GM12878 (cell line): ENCODE results near the gene PTPRN2. TPM values are rescaled to one million over a fixed set of nuclear protein-coding genes. Genes with fewer than 3 reads are reported as not detected.

Source experiments
- ATAC-seq: fragments of 200-7000 bp; cut with Tn5 transposase; 3 replicates; pipeline ENCODE4 v1.9.1; 2020; ENCODE audit warnings: mild to moderate bottlenecking, moderate library complexity
- BruUV-seq: library from RNA; stranded (reverse); fragments of 400-500 nt; replicated peaks from 2 replicates; lab custom pipeline; 2021; lab: Mats Ljungman, UMichigan
- CTCF ChIA-PET: fragments of 300-600 bp; sonication (Branson Sonifier 250); formaldehyde crosslinking; extraction: SDS; loops from one replicate; lab custom pipeline; 2021; ENCODE audit warnings: inconsistent platforms; lab: Yijun Ruan, JAX
- POLR2A ChIA-PET: fragments of 350-600 bp; formaldehyde crosslinking; extraction: SDS; loops from one replicate; lab custom pipeline; 2021; ENCODE audit warnings: inconsistent platforms; lab: Charles Lee
- RAD21 ChIA-PET: fragments of 300-600 bp; sonication (Branson Sonifier 250); formaldehyde crosslinking; loops from one replicate; lab custom pipeline; 2023; ENCODE audit warnings: antibody characterized with exemption; ENCODE audit not compliant: unreplicated experiment; lab: Charles Lee
- SMC1A ChIA-PET: fragments of 300-600 bp; sonication (Branson Sonifier 250); formaldehyde crosslinking; loops from one replicate; lab custom pipeline; 2023; ENCODE audit not compliant: unreplicated experiment, uncharacterized antibody; lab: Charles Lee
- DNase-seq: peaks from one replicate; pipeline ENCODE4 v3.0.0-alpha.2; 2011; ENCODE audit warnings: low read depth, low spot score
- FAIRE-seq: peaks from 3 replicates; lab custom pipeline; 2011; peaks lifted over from hg19 to GRCh38; lab: Jason Lieb, UNC
- H2AFZ ChIP-seq: 2 replicates; pipeline ENCODE4 v1.6.0; 2011; ENCODE audit warnings: low read depth, low read length, control low read depth; ENCODE audit not compliant: control insufficient read depth
- H3K27ac ChIP-seq: 2 replicates; pipeline ENCODE4 v1.5.1; 2011; ENCODE audit warnings: control low read depth; ENCODE audit not compliant: control insufficient read depth, insufficient read depth
- H3K27me3 ChIP-seq, 2 experiments: replicated peaks in 1 of 2; 2 replicates each; pipeline versions ENCODE4 v1.6.0 to v1.6.1; 2011; ENCODE audit warnings: low read length in 1 of 2; ENCODE audit not compliant: control insufficient read depth in 2 of 2, insufficient read depth in 2 of 2
- H3K36me3 ChIP-seq, 2 experiments: 2 replicates each; pipeline ENCODE4 v1.5.1; 2011; ENCODE audit warnings: low read length in 1 of 2; ENCODE audit not compliant: control insufficient read depth in 2 of 2, insufficient read depth in 2 of 2
- H3K4me1 ChIP-seq: 2 replicates; pipeline ENCODE4 v1.6.1; 2011; ENCODE audit warnings: mild to moderate bottlenecking, low read length, moderate library complexity, mixed read lengths; ENCODE audit not compliant: control insufficient read depth, insufficient read depth
- H3K4me2 ChIP-seq: 2 replicates; pipeline ENCODE4 v1.6.0; 2011; ENCODE audit warnings: control low read depth; ENCODE audit not compliant: control insufficient read depth, insufficient read depth
- H3K4me3 ChIP-seq: fragments of 200-600 bp; sonication (generic); 2 replicates; pipeline ENCODE4 v1.5.1; 2016
- H3K79me2 ChIP-seq: 2 replicates; pipeline ENCODE4 v1.6.0; 2011; ENCODE audit warnings: low read length; ENCODE audit not compliant: control insufficient read depth, insufficient read depth
- H3K9ac ChIP-seq: 2 replicates; pipeline ENCODE4 v1.8.0; 2011; ENCODE audit warnings: low read length, control low read depth, mixed read lengths; ENCODE audit not compliant: control insufficient read depth, insufficient read depth
- H3K9me3 ChIP-seq: replicated peaks from 3 replicates; pipeline ENCODE4 v1.5.1; 2011; ENCODE audit warnings: mild to moderate bottlenecking, low read length; ENCODE audit not compliant: control insufficient read depth, insufficient read depth
- H4K20me1 ChIP-seq: 2 replicates; pipeline ENCODE4 v1.6.0; 2011; ENCODE audit not compliant: control insufficient read depth, insufficient read depth
- NFYA ChIP-seq: IDR thresholded peaks from 2 replicates; pipeline ENCODE4 v1.6.1; 2011; ENCODE audit warnings: low read depth, mild to moderate bottlenecking, low read length, improper control_type of control experiment, borderline replicate concordance
- ZBTB11 ChIP-seq: fragments of 450-650 bp; formaldehyde crosslinking; IDR thresholded peaks from 2 replicates; pipeline ENCODE4 v1.5.0; 2022; ENCODE audit warnings: mild to moderate bottlenecking, missing genetic modification characterization
- WGBS: methylation state at CpG from one replicate; pipeline ENCODE4 v1.1.6; 2016; ENCODE audit warnings: low lambda C conversion rate; ENCODE audit not compliant: insufficient replicate concordance, insufficient coverage; ENCODE audit errors: missing lambda C conversion rate; 5-methylcytosine and 5-hydroxymethylcytosine counted together
- in situ Hi-C: fragments of 300-500 bp; cut with MboI; formaldehyde crosslinking; loops from 9 replicates; pipeline ENCODE4 v1.14.3; 2018; ENCODE audit warnings: mixed read lengths
- intact Hi-C: fragments of 100-400 bp; cut with micrococcal nuclease; formaldehyde crosslinking; loops from one replicate; pipeline ENCODE4 v1.14.2; 2022; ENCODE audit not compliant: unreplicated experiment
- polyA plus RNA-seq, 11 experiments: library from polyadenylated mRNA; depleted of rRNA in 4 of 11; unstranded in 6 of 11; stranded (reverse) in 5 of 11; fragments of >200 nt; fragmentation: Nextera tagmentation in 4 of 11; fragmentation: Illumina TruSeq in 1 of 11; extraction: Ambion mirVana in 4 of 11; extraction: Trizol in 1 of 11; gene quantifications; 1 replicate in 1 of 11; 2 replicates in 10 of 11; pipeline versions ENCODE4 v1.2.1 to v1.2.3, GENCODE V29; 2011 to 2016; ENCODE audit warnings: inconsistent platforms in 2 of 11, missing spikeins in 2 of 11, low read depth in 1 of 11
- total RNA-seq, 4 experiments: library from RNA; depleted of rRNA in 3 of 4; stranded (reverse); fragments of >200 nt in 3 of 4; fragmentation: Illumina TruSeq in 1 of 4; extraction: Trizol in 1 of 4; gene quantifications; 2 replicates each; pipeline versions ENCODE4 v1.2.1 to v1.2.3, GENCODE V29; 2013 to 2021
- TF ChIP-seq, protein P1 (sequence below): IDR thresholded peaks from 2 replicates; pipeline ENCODE4 v1.6.1; 2012; ENCODE audit warnings: mild to moderate bottlenecking, low read depth, low read length
- TF ChIP-seq, protein P2 (sequence below): IDR thresholded peaks from 2 replicates; pipeline ENCODE4 v1.6.1; 2012; ENCODE audit warnings: low read depth, low read length, improper control_type of control experiment

PTPRN2 gene
- total and polyA plus RNA-seq, 10 of the 15 experiments (the other 5 are each of a cell fraction or from before 2014, with no cell fraction given), result 5.4 TPM; not detected in 9

- Histone ChIP-seq H3K9me3 (no peaks in the 10 kb centered on the region; the same call in 2 of the 3 replicates), H3K4me3 (no peak overlapping the region), H3K27me3 (no peaks in the 10 kb centered on the region), H3K79me2 (no peaks in the 10 kb centered on the region), H3K4me1 (no peaks in the 10 kb centered on the region), H3K9ac (no peak overlapping the region), H3K27ac (no peak overlapping the region), H3K36me3 (no peaks in the 10 kb centered on the region), H2AFZ (no peak overlapping the region), H4K20me1 (no peaks in the 10 kb centered on the region)
- ChIA-PET RAD21 (no interaction called here), CTCF (no interaction called here), POLR2A (no interaction called here), SMC1A (no interaction called here)
- BruUV-seq, result no TSS peak
- DNase-seq, result no peak
- no peak for FAIRE-seq
- in situ Hi-C loops (no loop called here), intact Hi-C loops (no loop called here)
- no peak for ATAC-seq
- WGBS, result 57% methylated on average over 40 of the region's 40 CpGs
- no peak for TF ChIP-seq NFYA
- TF ChIP-seq ZBTB11 (CRISPR knock-in tag), result no peak
- TF ChIP-seq, protein P1, sequence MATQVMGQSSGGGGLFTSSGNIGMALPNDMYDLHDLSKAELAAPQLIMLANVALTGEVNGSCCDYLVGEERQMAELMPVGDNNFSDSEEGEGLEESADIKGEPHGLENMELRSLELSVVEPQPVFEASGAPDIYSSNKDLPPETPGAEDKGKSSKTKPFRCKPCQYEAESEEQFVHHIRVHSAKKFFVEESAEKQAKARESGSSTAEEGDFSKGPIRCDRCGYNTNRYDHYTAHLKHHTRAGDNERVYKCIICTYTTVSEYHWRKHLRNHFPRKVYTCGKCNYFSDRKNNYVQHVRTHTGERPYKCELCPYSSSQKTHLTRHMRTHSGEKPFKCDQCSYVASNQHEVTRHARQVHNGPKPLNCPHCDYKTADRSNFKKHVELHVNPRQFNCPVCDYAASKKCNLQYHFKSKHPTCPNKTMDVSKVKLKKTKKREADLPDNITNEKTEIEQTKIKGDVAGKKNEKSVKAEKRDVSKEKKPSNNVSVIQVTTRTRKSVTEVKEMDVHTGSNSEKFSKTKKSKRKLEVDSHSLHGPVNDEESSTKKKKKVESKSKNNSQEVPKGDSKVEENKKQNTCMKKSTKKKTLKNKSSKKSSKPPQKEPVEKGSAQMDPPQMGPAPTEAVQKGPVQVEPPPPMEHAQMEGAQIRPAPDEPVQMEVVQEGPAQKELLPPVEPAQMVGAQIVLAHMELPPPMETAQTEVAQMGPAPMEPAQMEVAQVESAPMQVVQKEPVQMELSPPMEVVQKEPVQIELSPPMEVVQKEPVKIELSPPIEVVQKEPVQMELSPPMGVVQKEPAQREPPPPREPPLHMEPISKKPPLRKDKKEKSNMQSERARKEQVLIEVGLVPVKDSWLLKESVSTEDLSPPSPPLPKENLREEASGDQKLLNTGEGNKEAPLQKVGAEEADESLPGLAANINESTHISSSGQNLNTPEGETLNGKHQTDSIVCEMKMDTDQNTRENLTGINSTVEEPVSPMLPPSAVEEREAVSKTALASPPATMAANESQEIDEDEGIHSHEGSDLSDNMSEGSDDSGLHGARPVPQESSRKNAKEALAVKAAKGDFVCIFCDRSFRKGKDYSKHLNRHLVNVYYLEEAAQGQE, result peak; percentile 58; the same call in 1 of the 2 replicates
- TF ChIP-seq, protein P2, sequence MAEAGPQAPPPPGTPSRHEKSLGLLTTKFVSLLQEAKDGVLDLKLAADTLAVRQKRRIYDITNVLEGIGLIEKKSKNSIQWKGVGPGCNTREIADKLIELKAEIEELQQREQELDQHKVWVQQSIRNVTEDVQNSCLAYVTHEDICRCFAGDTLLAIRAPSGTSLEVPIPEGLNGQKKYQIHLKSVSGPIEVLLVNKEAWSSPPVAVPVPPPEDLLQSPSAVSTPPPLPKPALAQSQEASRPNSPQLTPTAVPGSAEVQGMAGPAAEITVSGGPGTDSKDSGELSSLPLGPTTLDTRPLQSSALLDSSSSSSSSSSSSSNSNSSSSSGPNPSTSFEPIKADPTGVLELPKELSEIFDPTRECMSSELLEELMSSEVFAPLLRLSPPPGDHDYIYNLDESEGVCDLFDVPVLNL, result no peak
- TF ChIP-seq, all 136 proteins: peak for 1
- H3K4me2 ChIP-seq, result no peak overlapping the region
Observed at GRCh38 chr7:158362912-158363905, 224.4 kb downstream of the PTPRN2 start.
